ENCODE measurements around the gene GLYR1. TPM values are rescaled to one million over a fixed set of nuclear protein-coding genes. Genes with fewer than 3 reads are reported as not detected.

The GLYR1 gene
- total RNA-seq, 4 donors from 2014 or later, result 31.9 to 47.9 (median 45.8) TPM

- WGBS, 2 donors, result 92 to 95% methylated on average over 19 to 20 of the region's 25 CpGs
- no peak overlapping the region for H3K4me3 ChIP-seq
- no peaks in the 10 kb centered on the region for H3K9me3 ChIP-seq
- no peak overlapping the region for H3K27ac ChIP-seq
- peaks cover 0 to 13% (median 0%) of the 10 kb centered on the region in 3 donors for H3K4me1 ChIP-seq
- no peaks in the 10 kb centered on the region for H3K27me3 ChIP-seq
- no peak for TF ChIP-seq CTCF (IDR thresholded peaks at IDR 0.05)
- no peak for TF ChIP-seq POLR2A (IDR thresholded peaks at IDR 0.05)
- intact Hi-C loops (cut with DNase I), result no loop called here
- DNase-seq, result no peak
- H3K36me3 ChIP-seq, result peaks cover 55 to 100% (median 71%) of the 10 kb centered on the region in 3 donors
These were observed 36.4 kb upstream of the GLYR1 start for GRCh38 chr16:4883501-4883900.

- intact Hi-C loops (cut with DNase I), result no loop called here
- Histone ChIP-seq H3K36me3 (peaks cover 49 to 100% (median 71%) of the 10 kb centered on the region in 3 donors), H3K27ac (no peak overlapping the region), H3K4me3 (no peak overlapping the region), H3K4me1 (peaks cover 0 to 13% (median 0%) of the 10 kb centered on the region in 3 donors), H3K27me3 (no peaks in the 10 kb centered on the region), H3K9me3 (no peaks in the 10 kb centered on the region)
- WGBS, 2 donors, result 62 to 81% methylated on average over 8 to 9 of the region's 11 CpGs
- no peak for TF ChIP-seq CTCF (IDR thresholded peaks at IDR 0.05)
- no peak for TF ChIP-seq POLR2A (IDR thresholded peaks at IDR 0.05)
- no peak for DNase-seq
These were observed 35.7 kb upstream of the GLYR1 start for GRCh38 chr16:4882633-4883285.

- Histone ChIP-seq H3K9me3 (no peaks in the 10 kb centered on the region), H3K27ac (no peak overlapping the region), H3K27me3 (no peaks in the 10 kb centered on the region), H3K36me3 (peaks cover 42 to 100% (median 69%) of the 10 kb centered on the region in 3 donors), H3K4me1 (peaks cover 0 to 17% (median 0%) of the 10 kb centered on the region in 3 donors), H3K4me3 (no peak overlapping the region)
- DNase-seq, result no peak
- intact Hi-C loops (cut with DNase I), result no loop called here
- no peak for TF ChIP-seq CTCF (IDR thresholded peaks at IDR 0.05)
- TF ChIP-seq POLR2A (IDR thresholded peaks at IDR 0.05), result no peak
- WGBS, 2 donors, result 70% methylated on average over 13 to 14 of the region's 14 CpGs
These were observed 35.0 kb upstream of the GLYR1 start for GRCh38 chr16:4882000-4882632.

GRCh38 chr16:4880006-4880580 lies 33.0 kb upstream of the GLYR1 start:
- Histone ChIP-seq H3K27ac (no peak overlapping the region), H3K9me3 (no peaks in the 10 kb centered on the region), H3K27me3 (no peaks in the 10 kb centered on the region), H3K4me3 (no peak overlapping the region), H3K4me1 (peaks cover 0 to 21% (median 0%) of the 10 kb centered on the region in 3 donors), H3K36me3 (peaks cover 28 to 100% (median 58%) of the 10 kb centered on the region in 3 donors)
- no peak for TF ChIP-seq CTCF (IDR thresholded peaks at IDR 0.05)
- no peak for TF ChIP-seq POLR2A (IDR thresholded peaks at IDR 0.05)
- no peak for DNase-seq
- intact Hi-C loops (cut with DNase I), result no loop called here
- 91 to 98% methylated on average over 7 to 14 of the region's 17 CpGs for WGBS, 2 donors

GRCh38 chr16:4879049-4879448 lies 32.0 kb upstream of the GLYR1 start:
- H3K27ac ChIP-seq, result no peak overlapping the region
- H3K36me3 ChIP-seq, result peaks cover 27 to 100% (median 59%) of the 10 kb centered on the region in 3 donors
- H3K27me3 ChIP-seq, result no peaks in the 10 kb centered on the region
- no peaks in the 10 kb centered on the region for H3K9me3 ChIP-seq
- 53 to 63% methylated on average over 4 of the region's 4 CpGs for WGBS, 2 donors
- intact Hi-C loops (cut with DNase I), result no loop called here
- H3K4me1 ChIP-seq, result peaks cover 0 to 21% (median 0%) of the 10 kb centered on the region in 3 donors
- no peak for TF ChIP-seq CTCF (IDR thresholded peaks at IDR 0.05)
- no peak for TF ChIP-seq POLR2A (IDR thresholded peaks at IDR 0.05)
- DNase-seq, result no peak
- no peak overlapping the region for H3K4me3 ChIP-seq
